HepG2 (cell line): ENCODE measurements around the gene TMX2. TPM values are rescaled to one million over a fixed set of nuclear protein-coding genes. Genes with fewer than 3 reads are reported as not detected.

ENCODE experiments used
- GTF3A ChIP-seq: sonication (generic); formaldehyde crosslinking; conservative IDR thresholded peaks from 2 replicates; pipeline ENCODE4 v1.4.0; 2020; ENCODE audit warnings: mild to moderate bottlenecking, missing genetic modification reagents
- HNRNPH1 ChIP-seq: fragments of 200-400 bp; formaldehyde crosslinking; optimal IDR thresholded peaks from 2 replicates; pipeline ENCODE3; 2017; ENCODE audit warnings: mild to moderate bottlenecking, low read depth, low read length
- IKZF4 ChIP-seq: sonication (generic); formaldehyde crosslinking; IDR thresholded peaks from 2 replicates; pipeline ENCODE4 v1.5.1; 2020; ENCODE audit warnings: borderline replicate concordance, mild to moderate bottlenecking, low read depth, missing genetic modification reagents; ENCODE audit errors: not compliant biosample characterization
- KLF12 ChIP-seq: sonication (generic); formaldehyde crosslinking; IDR thresholded peaks from 2 replicates; pipeline ENCODE4 v1.4.0; 2020; ENCODE audit warnings: missing genetic modification reagents, borderline replicate concordance
- NPAS2 ChIP-seq: sonication (generic); formaldehyde crosslinking; IDR thresholded peaks from 2 replicates; pipeline ENCODE4 v1.8.0; 2022; ENCODE audit warnings: mild to moderate bottlenecking, missing genetic modification reagents, borderline replicate concordance
- SALL2 ChIP-seq: sonication (generic); formaldehyde crosslinking; IDR thresholded peaks from 2 replicates; pipeline ENCODE4 v1.8.1; 2023; ENCODE audit warnings: mild to moderate bottlenecking, missing genetic modification reagents, inconsistent platforms
- TCF12 ChIP-seq, 2 experiments: fragments of 450-650 bp in 1 of 2; sonication (generic) in 1 of 2; formaldehyde crosslinking in 1 of 2; IDR thresholded peaks; 2 replicates each; pipeline versions ENCODE4 v1.6.1 to v1.8.0; 2017 to 2022; ENCODE audit warnings: antibody characterized with exemption in 1 of 2, mild to moderate bottlenecking in 1 of 2, missing genetic modification reagents in 1 of 2, moderate library complexity in 1 of 2
- U2AF1 ChIP-seq: fragments of 200-400 bp; formaldehyde crosslinking; optimal IDR thresholded peaks from 2 replicates; pipeline ENCODE3; 2017; ENCODE audit warnings: mild to moderate bottlenecking, low read depth, low read length
- UBTF ChIP-seq: sonication (generic); formaldehyde crosslinking; IDR thresholded peaks from 2 replicates; pipeline ENCODE4 v1.4.0; 2020; ENCODE audit warnings: mild to moderate bottlenecking, missing genetic modification reagents
- ZNF326 ChIP-seq: sonication (generic); formaldehyde crosslinking; IDR thresholded peaks from 2 replicates; pipeline ENCODE4 v1.4.0; 2020; ENCODE audit warnings: missing genetic modification reagents, borderline replicate concordance
- ZNF557 ChIP-seq: sonication (generic); formaldehyde crosslinking; IDR thresholded peaks from 2 replicates; pipeline ENCODE4 v1.4.0; 2020; ENCODE audit warnings: missing genetic modification reagents
- ZNF646 ChIP-seq: sonication (generic); formaldehyde crosslinking; IDR thresholded peaks from 2 replicates; pipeline ENCODE4 v1.9.0; 2021; ENCODE audit warnings: mild to moderate bottlenecking, missing genetic modification reagents
- ZNF768 ChIP-seq: sonication (generic); formaldehyde crosslinking; IDR thresholded peaks from 2 replicates; pipeline ENCODE4 v1.4.0; 2020; ENCODE audit warnings: missing genetic modification reagents
- ZNF782 ChIP-seq: sonication (generic); formaldehyde crosslinking; IDR thresholded peaks from 2 replicates; pipeline ENCODE4 v1.4.0; 2020; ENCODE audit warnings: missing genetic modification reagents, mild to moderate bottlenecking, borderline replicate concordance
- ZNF839 ChIP-seq: sonication (generic); formaldehyde crosslinking; IDR thresholded peaks from 2 replicates; pipeline ENCODE4 v1.4.0; 2020; ENCODE audit warnings: missing genetic modification reagents, mild to moderate bottlenecking, borderline replicate concordance
- polyA plus RNA-seq, 8 experiments: library from polyadenylated mRNA; depleted of rRNA in 3 of 8; stranded (reverse) in 7 of 8; unstranded in 1 of 8; fragments of >200 nt; fragmentation: Illumina TruSeq in 4 of 8; extraction: Trizol in 4 of 8; gene quantifications; 2 replicates each; pipeline versions ENCODE4 v1.2.1 to v1.2.3, GENCODE V29; 2011 to 2016; ENCODE audit warnings: low read depth in 4 of 8, missing spikeins in 1 of 8, mixed read lengths in 1 of 8; ENCODE audit not compliant: insufficient read depth in 1 of 8
- total RNA-seq, 5 experiments: library from RNA; depleted of rRNA; stranded (reverse); fragments of >200 nt; fragmentation: Illumina TruSeq; extraction: Trizol; gene quantifications; 2 replicates each; pipeline ENCODE4 v1.2.3, GENCODE V29; 2016; ENCODE audit warnings: low read depth in 1 of 5
- TF ChIP-seq, protein P1 (sequence below), 2 experiments: IDR thresholded peaks; 2 replicates each; pipeline ENCODE4 v1.6.1; 2011 to 2012; ENCODE audit warnings: low read length in 2 of 2, borderline replicate concordance in 1 of 2, low read depth in 1 of 2, mild to moderate bottlenecking in 1 of 2, moderate library complexity in 1 of 2

Gene TMX2
- total and polyA plus RNA-seq, 2 of the 13 experiments (the other 11 are each of a cell fraction or from before 2014, with no cell fraction given), result 84.5 to 129 TPM

DNA sequence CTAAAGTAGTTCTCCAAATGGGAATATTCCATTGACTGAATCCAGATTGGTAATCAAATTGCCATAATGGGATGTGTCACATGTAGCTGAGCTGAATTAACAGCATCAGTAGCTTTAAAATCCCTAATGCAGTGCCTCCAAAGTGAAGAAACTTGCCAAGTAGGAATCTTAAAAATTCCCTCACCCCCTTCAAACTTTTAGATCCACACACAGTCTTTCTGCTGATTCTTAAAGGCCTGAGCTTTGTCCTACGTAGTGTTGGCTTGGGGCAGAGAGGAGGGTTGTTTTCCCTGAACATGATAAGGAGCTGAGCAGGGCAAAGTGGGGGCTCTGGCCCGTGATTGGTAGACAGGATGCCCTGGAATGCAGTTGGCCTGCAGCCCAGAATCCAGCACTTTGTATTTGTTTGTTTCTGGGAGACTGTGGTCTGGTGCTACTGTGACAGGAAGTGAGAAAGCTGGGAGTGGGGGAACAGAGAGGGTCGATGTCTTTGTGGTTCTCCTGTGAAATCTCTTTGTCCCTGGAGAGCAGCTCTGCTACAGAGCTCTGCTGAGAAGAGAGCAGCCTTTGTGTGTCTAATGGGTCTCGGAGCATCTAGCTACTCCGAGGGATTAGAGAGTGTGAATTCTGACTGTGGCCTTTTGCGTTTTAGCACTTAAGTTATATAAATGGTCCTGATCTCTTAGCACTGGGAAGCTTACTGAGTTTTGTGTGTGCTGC, 66.1 kb downstream of the TMX2 start (continued):
- TF ChIP-seq ZNF646, result peak; percentile 67; the same call in 1 of the 2 replicates
- no peak for TF ChIP-seq ZNF326 (CRISPR knock-in tag)
- TF ChIP-seq ZNF782 (CRISPR knock-in tag), result no peak
- no peak for TF ChIP-seq KLF12 (CRISPR knock-in tag)
- no peak for TF ChIP-seq IKZF4 (CRISPR knock-in tag)
- no peak for TF ChIP-seq GTF3A (CRISPR knock-in tag)
- no peak for TF ChIP-seq SALL2
- no peak for TF ChIP-seq U2AF1
- TF ChIP-seq, protein P1, sequence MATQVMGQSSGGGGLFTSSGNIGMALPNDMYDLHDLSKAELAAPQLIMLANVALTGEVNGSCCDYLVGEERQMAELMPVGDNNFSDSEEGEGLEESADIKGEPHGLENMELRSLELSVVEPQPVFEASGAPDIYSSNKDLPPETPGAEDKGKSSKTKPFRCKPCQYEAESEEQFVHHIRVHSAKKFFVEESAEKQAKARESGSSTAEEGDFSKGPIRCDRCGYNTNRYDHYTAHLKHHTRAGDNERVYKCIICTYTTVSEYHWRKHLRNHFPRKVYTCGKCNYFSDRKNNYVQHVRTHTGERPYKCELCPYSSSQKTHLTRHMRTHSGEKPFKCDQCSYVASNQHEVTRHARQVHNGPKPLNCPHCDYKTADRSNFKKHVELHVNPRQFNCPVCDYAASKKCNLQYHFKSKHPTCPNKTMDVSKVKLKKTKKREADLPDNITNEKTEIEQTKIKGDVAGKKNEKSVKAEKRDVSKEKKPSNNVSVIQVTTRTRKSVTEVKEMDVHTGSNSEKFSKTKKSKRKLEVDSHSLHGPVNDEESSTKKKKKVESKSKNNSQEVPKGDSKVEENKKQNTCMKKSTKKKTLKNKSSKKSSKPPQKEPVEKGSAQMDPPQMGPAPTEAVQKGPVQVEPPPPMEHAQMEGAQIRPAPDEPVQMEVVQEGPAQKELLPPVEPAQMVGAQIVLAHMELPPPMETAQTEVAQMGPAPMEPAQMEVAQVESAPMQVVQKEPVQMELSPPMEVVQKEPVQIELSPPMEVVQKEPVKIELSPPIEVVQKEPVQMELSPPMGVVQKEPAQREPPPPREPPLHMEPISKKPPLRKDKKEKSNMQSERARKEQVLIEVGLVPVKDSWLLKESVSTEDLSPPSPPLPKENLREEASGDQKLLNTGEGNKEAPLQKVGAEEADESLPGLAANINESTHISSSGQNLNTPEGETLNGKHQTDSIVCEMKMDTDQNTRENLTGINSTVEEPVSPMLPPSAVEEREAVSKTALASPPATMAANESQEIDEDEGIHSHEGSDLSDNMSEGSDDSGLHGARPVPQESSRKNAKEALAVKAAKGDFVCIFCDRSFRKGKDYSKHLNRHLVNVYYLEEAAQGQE (IDR thresholded peaks at IDR 0.05; ENCODE audit: borderline replicate concordance in 1 of 2, low read depth in 1 of 2, low read length in 2 of 2), result peak in 1 of 2 experiments; percentile 69; a peak in 1 of 4 replicates
- peak; percentile 42; the same call in 1 of the 2 replicates for TF ChIP-seq UBTF (CRISPR knock-in tag)
- TF ChIP-seq ZNF557, result no peak
- no peak for TF ChIP-seq HNRNPH1
- TF ChIP-seq TCF12 (IDR thresholded peaks at IDR 0.05), result no peak
- no peak for TF ChIP-seq TCF12 (CRISPR knock-in tag; IDR thresholded peaks at IDR 0.05)
- TF ChIP-seq NPAS2 (CRISPR knock-in tag), result no peak
- peak; percentile 52; the same call in 1 of the 2 replicates for TF ChIP-seq ZNF768 (CRISPR knock-in tag)
- TF ChIP-seq ZNF839 (CRISPR knock-in tag), result no peak
